ENCODE data around the gene SPIN1. TPM values are rescaled to one million over a fixed set of nuclear protein-coding genes. Genes with fewer than 3 reads are reported as not detected.
A peak's percentile ranks its signal among the peaks of the same experiment; 100 is the strongest.

SPIN1 gene
- total and polyA plus RNA-seq, 12 donors, result 36.3 to 79.9 (median 57.4) TPM

DNA sequence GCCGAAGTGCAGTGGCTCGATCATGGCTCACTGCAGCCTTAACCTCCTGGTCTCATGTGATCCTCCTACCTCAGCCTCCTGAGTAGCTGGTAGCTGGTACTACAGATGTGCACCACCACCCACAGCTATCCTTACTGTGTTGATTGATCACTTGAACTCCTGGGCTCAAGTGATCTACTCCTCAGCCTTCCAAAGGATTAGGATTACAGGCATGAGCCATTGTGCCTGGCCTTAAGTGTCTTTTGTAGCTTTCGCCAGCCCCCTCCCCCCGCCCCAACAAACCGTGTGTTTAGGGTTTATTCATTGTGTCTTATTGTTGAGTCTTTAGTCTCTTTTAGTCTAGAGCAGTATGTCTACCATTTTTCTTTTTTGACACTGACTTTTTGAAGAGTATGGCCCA lies 33.1 kb downstream of the SPIN1 start:
- Histone ChIP-seq H3K27me3 (no peaks in the 10 kb centered on the region), H3K36me3 (replicated peaks in 1 of 2) (no peaks in the 10 kb centered on the region), H3K4me3 (no peak overlapping the region), H3K4me1 (replicated peaks in 1 of 2) (peaks cover 0 to 12% of the 10 kb centered on the region in 2 donors), H3K27ac (no peak overlapping the region), H3K9me3 (replicated peaks in 1 of 3) (peaks cover 0 to 8% (median 3%) of the 10 kb centered on the region in 3 donors)
- intact Hi-C loops (cut with DNase I), result no loop called here
- no peak for DNase-seq
- TF ChIP-seq POLR2A (IDR thresholded peaks at IDR 0.05), result no peak
- WGBS, 4 donors, result 89 to 96% (median 93%) methylated on average over 5 of the region's 5 CpGs

DNA sequence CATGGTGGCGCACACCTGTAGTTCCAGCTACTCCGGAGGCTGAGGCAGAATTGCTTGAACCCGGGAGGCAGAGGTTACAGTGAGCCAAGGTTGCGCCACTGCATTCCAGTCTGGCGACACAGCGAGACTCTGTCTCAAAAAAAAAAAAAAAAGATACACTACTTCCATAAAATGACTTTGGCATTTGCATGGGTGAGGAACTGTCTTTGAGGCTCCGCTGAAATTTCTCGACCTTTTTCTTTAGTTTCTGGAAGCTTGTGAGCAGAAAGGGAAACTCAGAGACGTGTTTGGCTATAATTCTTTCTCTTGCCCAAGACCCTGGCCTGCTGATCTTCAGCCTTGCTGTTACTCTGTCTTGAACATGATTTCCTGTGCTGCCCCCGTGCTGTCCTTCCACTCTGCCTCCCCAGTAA lies 37.3 kb downstream of the SPIN1 start:
- TF ChIP-seq, protein P1, sequence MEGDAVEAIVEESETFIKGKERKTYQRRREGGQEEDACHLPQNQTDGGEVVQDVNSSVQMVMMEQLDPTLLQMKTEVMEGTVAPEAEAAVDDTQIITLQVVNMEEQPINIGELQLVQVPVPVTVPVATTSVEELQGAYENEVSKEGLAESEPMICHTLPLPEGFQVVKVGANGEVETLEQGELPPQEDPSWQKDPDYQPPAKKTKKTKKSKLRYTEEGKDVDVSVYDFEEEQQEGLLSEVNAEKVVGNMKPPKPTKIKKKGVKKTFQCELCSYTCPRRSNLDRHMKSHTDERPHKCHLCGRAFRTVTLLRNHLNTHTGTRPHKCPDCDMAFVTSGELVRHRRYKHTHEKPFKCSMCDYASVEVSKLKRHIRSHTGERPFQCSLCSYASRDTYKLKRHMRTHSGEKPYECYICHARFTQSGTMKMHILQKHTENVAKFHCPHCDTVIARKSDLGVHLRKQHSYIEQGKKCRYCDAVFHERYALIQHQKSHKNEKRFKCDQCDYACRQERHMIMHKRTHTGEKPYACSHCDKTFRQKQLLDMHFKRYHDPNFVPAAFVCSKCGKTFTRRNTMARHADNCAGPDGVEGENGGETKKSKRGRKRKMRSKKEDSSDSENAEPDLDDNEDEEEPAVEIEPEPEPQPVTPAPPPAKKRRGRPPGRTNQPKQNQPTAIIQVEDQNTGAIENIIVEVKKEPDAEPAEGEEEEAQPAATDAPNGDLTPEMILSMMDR (IDR thresholded peaks at IDR 0.05), result no peak
- no peak for TF ChIP-seq POLR2A (IDR thresholded peaks at IDR 0.05)
- H3K4me1 ChIP-seq (replicated peaks in 1 of 2), result peaks cover 0 to 21% of the 10 kb centered on the region in 2 donors
- peaks cover 0 to 4% of the 10 kb centered on the region in 2 donors for H3K36me3 ChIP-seq (replicated peaks in 1 of 2)
- DNase-seq, result peak in 4 of 7 donors; percentile 28 to 47 (median 32)
- H3K9me3 ChIP-seq (replicated peaks in 1 of 3), result no peaks in the 10 kb centered on the region
- H3K4me3 ChIP-seq, result no peak overlapping the region
- intact Hi-C loops (cut with DNase I), result no loop called here
- 53 to 64% (median 62%) methylated on average over 10 of the region's 10 CpGs for WGBS, 4 donors
- H3K27me3 ChIP-seq, result no peaks in the 10 kb centered on the region
- peak overlapping the region in 2 of 5 donors; percentile 58 to 59 for H3K27ac ChIP-seq

DNA sequence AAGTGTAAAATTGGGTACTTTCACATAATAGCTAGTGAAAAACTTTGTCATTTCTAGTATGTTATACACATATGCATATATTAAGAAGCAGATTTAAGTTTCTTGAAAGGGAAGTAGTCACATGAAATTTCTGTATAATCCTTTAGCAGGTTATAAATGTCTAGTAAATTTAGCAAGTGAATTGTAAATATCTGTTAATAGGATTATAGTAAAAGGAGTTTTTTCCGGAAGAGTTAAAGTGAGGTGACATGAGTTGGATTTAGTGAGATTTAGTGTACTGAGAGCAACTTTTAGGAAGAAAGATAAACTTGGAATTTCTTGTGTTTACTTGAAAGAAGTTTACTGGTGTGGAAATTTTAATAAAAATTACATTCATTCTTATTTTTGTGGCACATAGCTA lies 38.4 kb downstream of the SPIN1 start:
- intact Hi-C loops (cut with DNase I), result no loop called here
- H3K27ac ChIP-seq, result no peak overlapping the region

DNA sequence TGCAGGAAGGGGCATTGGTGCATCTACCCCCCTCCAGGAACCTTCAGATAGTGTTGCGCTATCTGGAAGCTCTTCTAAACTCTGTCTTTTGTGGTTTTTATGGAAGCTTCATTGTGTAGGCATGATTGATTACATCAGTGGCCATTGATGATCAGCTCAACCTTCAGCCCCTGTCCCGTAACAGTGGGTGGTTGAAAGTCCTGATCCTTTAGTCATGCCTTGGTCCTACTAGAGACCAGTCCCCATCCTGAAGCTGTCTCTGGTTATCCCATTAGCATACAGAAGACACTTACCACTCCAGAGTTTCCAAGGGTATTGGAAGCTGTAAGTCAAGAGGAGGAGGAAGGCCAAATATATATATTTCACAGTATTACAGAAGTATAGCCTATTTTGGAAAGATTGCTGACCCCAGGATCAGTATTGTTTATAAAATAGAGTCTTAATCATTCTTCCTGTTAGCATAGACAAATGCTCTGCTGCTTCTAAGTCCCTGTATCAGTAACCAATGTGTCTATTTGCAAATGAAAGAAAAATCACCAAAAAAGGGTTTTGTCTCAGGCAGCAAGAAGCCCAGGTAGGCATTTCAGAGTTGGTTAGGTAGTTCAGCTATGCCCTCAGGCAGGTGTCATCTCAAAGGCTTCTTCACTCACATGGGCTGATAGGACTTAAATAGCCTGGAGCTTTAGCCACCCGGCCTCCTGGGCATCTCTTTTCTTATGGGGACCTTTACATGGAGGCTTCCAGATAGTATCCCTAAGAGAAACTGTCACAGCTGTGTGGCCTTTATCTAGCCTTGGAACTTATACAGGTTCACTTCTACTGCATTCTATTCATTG lies 41.6 kb downstream of the SPIN1 start:
- WGBS, 4 donors, result 89 to 95% (median 93%) methylated on average over 3 of the region's 3 CpGs
- no peak for DNase-seq
- H3K36me3 ChIP-seq (replicated peaks in 1 of 2), result peaks cover 0 to 9% of the 10 kb centered on the region in 2 donors
- no peak overlapping the region for H3K27ac ChIP-seq
- no peaks in the 10 kb centered on the region for H3K27me3 ChIP-seq
- intact Hi-C loops (cut with DNase I), result no loop called here
- H3K4me1 ChIP-seq (replicated peaks in 1 of 2), result peaks cover 0 to 21% of the 10 kb centered on the region in 2 donors
- TF ChIP-seq, protein P1 (IDR thresholded peaks at IDR 0.05), result no peak
- H3K4me3 ChIP-seq, result no peak overlapping the region
- no peaks in the 10 kb centered on the region for H3K9me3 ChIP-seq (replicated peaks in 1 of 3)

More for the DNA sequence above, 38.4 kb downstream of the SPIN1 start:
- peaks cover 0 to 4% of the 10 kb centered on the region in 2 donors for H3K36me3 ChIP-seq (replicated peaks in 1 of 2)
- TF ChIP-seq POLR2A (IDR thresholded peaks at IDR 0.05), result no peak
- H3K9me3 ChIP-seq (replicated peaks in 1 of 3), result no peaks in the 10 kb centered on the region
- WGBS, 4 donors, result 91 to 98% (median 96%) methylated on average over 1 of the region's 1 CpG
- no peak overlapping the region for H3K4me3 ChIP-seq
- peaks cover 0 to 21% of the 10 kb centered on the region in 2 donors for H3K4me1 ChIP-seq (replicated peaks in 1 of 2)
- DNase-seq, result no peak
- H3K27me3 ChIP-seq, result no peaks in the 10 kb centered on the region

DNA sequence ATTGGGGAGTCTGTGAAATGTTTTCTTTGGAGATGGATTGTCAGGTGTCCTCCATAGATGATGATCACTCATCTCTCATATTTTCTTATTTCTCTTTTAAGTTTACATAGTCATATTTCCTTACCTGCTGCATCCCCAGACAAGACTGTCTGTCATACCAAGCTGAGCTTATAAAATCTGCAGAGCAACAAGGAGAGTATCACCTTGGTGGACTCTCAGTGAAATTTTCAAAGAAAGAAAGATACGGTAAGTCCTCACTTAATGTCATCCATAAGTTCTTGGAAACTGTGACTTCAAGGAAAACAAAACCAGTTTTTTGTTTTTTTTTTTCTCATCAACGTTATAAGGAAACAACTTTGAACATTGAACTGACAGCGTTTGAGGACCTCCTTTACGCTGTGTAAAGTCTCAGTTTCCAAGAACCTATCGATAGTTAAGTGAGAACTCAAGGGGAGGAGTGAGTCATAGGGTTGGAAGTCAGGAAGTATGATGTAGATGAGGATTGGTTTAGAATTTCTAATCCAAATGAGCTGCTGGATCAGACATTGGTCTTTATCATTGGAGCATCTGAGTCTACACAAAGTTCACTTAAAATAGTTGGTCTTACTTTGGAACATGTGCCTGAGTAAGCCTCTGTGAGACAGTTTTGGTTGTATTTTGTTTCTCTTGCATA lies 45.5 kb downstream of the SPIN1 start:
- H3K9me3 ChIP-seq (replicated peaks in 1 of 3), result no peaks in the 10 kb centered on the region
- 74 to 85% (median 78%) methylated on average over 5 of the region's 5 CpGs for WGBS, 4 donors
- no peaks in the 10 kb centered on the region for H3K27me3 ChIP-seq
- TF ChIP-seq, protein P1 (IDR thresholded peaks at IDR 0.05), result no peak
- no peak for TF ChIP-seq POLR2A (IDR thresholded peaks at IDR 0.05)
- DNase-seq, result no peak
- H3K36me3 ChIP-seq (replicated peaks in 1 of 2), result peaks cover 0 to 4% of the 10 kb centered on the region in 2 donors
- H3K4me1 ChIP-seq (replicated peaks in 1 of 2), result peaks cover 0 to 2% of the 10 kb centered on the region in 2 donors
- no peak overlapping the region for H3K4me3 ChIP-seq
- intact Hi-C loops (cut with DNase I), result no loop called here
- H3K27ac ChIP-seq, result no peak overlapping the region
